ENCODE results near the gene CCER1. TPM values are rescaled to one million over a fixed set of nuclear protein-coding genes. Genes with fewer than 3 reads are reported as not detected.

The CCER1 gene
- total RNA-seq, 1 experiment from 2014 or later: not detected

- no peak overlapping the region for H3K18ac ChIP-seq (ENCODE audit: insufficient read length, low read depth, low read length)
- no peak overlapping the region for H2BK120ac ChIP-seq (ENCODE audit: low read depth, low read length, poor library complexity, severe bottlenecking)
- Mint-ChIP-seq H3K36me3 (ENCODE audit: insufficient read depth in 1 of 3, low read depth in 3 of 3) (no peaks in the 10 kb centered on the region), H3K27me3 (ENCODE audit: low read depth) (peaks cover 8% of the 10 kb centered on the region; the same call in 1 of the 2 replicates), H3K4me1 (no peaks in the 10 kb centered on the region), H3K4me3 (no peak overlapping the region), H3K27ac (no peak overlapping the region), H3K9me3 (no peaks in the 10 kb centered on the region)
- no peaks in the 10 kb centered on the region for H3K79me2 ChIP-seq (ENCODE audit: insufficient read depth, low read length)
- no peak overlapping the region for H2BK5ac ChIP-seq (ENCODE audit: insufficient read length, low read length)
- no peak overlapping the region for H3K9ac ChIP-seq (ENCODE audit: extremely low read depth, insufficient read length, low read length)
- no peak overlapping the region for H2AFZ ChIP-seq (ENCODE audit: low read length)
- DNase-seq: no peak
- H3K79me1 ChIP-seq (ENCODE audit: insufficient read depth, low read depth, low read length, poor library complexity, severe bottlenecking): no peaks in the 10 kb centered on the region
- H2BK20ac ChIP-seq (ENCODE audit: low read depth, low read length, poor library complexity, severe bottlenecking): no peak overlapping the region
- no peak overlapping the region for H3T11ph ChIP-seq (ENCODE audit: low read length)
- no peak overlapping the region for H3K4me2 ChIP-seq (ENCODE audit: insufficient read depth, insufficient read length, low read length)
- no peaks in the 10 kb centered on the region for H3K27me3 ChIP-seq (ENCODE audit: insufficient read depth, low read length)
- TF ChIP-seq CTCF (conservative IDR thresholded peaks at IDR 0.05): no peak
- no CpG with 5 or more reads among the region's 1 CpG for WGBS (ENCODE audit: extremely low coverage, insufficient read length, low lambda C conversion rate)
- no peak overlapping the region for H2BK12ac ChIP-seq (ENCODE audit: insufficient read length, low read depth, low read length)
- H3K23ac ChIP-seq (ENCODE audit: insufficient read length, low read depth, low read length): no peak overlapping the region
- no peak overlapping the region for H3K27ac ChIP-seq (ENCODE audit: insufficient read length, low read depth, low read length)
- no peak overlapping the region for H2AK5ac ChIP-seq (ENCODE audit: insufficient read length, low read length)
- no peak overlapping the region for H4K8ac ChIP-seq (replicated peaks; ENCODE audit: insufficient read length, low read depth, low read length)
- no peak overlapping the region for H3K14ac ChIP-seq (ENCODE audit: insufficient read depth, low read length)
- H4K91ac ChIP-seq (ENCODE audit: insufficient read length, low read depth, low read length): no peak overlapping the region
- H4K20me1 ChIP-seq (ENCODE audit: control insufficient read depth, insufficient read depth, insufficient read length): no peaks in the 10 kb centered on the region
- H3K9me3 ChIP-seq (ENCODE audit: control insufficient read depth, low read depth, low read length): no peaks in the 10 kb centered on the region
- no peak overlapping the region for H3K4ac ChIP-seq (ENCODE audit: low read depth, low read length)
- no peak overlapping the region for H4K5ac ChIP-seq (ENCODE audit: insufficient read length, low read depth, low read length)
- no peaks in the 10 kb centered on the region for H3K23me2 ChIP-seq (ENCODE audit: insufficient read length, low read depth, low read length, poor library complexity, severe bottlenecking)
- H2BK15ac ChIP-seq (ENCODE audit: low read depth, low read length): no peak overlapping the region
- no peaks in the 10 kb centered on the region for H3K4me1 ChIP-seq (ENCODE audit: insufficient read depth, low read length)
- no peak overlapping the region for H3K56ac ChIP-seq (ENCODE audit: insufficient read length, low read depth, low read length)
Observed at GRCh38 chr12:91001306-91001705, 46.3 kb upstream of the CCER1 start.

All from H9 (cell line).